SK-N-SH treated with all-trans-retinoic acid at 6 μM for 48 hours (cell line): ENCODE measurements around the gene CCDC68.

ENCODE experiments used
- TCF4 ChIP-seq: fragments of 250-450 bp; sonication (Bioruptor Pico); IDR thresholded peaks from 2 replicates; pipeline ENCODE4 v1.8.0; 2021; ENCODE audit warnings: mild to moderate bottlenecking, moderate library complexity, borderline replicate concordance
- ZFP3 ChIP-seq: fragments of 250-450 bp; sonication (Bioruptor Pico); IDR thresholded peaks from 2 replicates; pipeline ENCODE4 v1.5.0; 2020; ENCODE audit warnings: mild to moderate bottlenecking, moderate library complexity
- ZFP30 ChIP-seq: fragments of 450-650 bp; formaldehyde crosslinking; IDR thresholded peaks from 2 replicates; pipeline ENCODE4 v1.5.0; 2022; ENCODE audit warnings: mild to moderate bottlenecking, moderate library complexity

DNA sequence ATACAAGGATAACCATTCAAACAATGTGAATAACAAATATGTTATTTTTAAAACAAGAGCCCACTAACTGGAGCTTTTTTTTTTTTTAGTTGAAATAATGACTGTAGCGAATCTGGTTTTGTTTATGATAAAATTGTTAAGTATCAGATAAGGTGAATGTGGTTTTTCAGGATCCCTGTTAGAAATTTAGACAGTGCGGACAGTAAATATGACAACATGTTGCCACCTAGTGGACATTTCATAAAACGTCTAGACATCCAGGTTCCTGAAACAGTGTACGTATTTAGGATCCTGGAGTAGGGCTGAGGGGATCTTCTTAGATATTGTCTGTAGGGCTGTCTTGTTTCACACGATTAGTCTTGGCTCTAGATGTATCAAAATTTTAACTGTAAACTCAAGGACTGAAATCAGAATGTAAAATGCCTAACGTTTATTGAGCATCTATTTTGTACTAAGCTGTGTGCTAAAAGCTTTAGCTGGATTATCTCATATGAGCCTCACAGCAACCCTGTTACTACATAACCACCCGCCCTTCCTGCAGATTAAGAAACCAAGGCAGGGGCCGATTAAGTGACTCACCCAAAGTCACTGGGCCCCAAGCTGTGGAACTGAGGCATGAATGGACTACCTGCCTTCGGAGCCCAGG is 23.9 kb upstream of the CCDC68 start:
- TF ChIP-seq ZFP3 (CRISPR knock-in tag) (no peak), TCF4 (CRISPR knock-in tag) (peak; percentile 68), ZFP30 (CRISPR knock-in tag) (no peak)
